ENCODE measurements around the gene BUB3. TPM values are rescaled to one million over a fixed set of nuclear protein-coding genes. Genes with fewer than 3 reads are reported as not detected.

The BUB3 gene
- total and polyA plus RNA-seq, 2 of the 13 experiments (the other 11 are each of a cell fraction or from before 2014, with no cell fraction given) = 174 to 188 TPM

GRCh38 chr10:123154711-123155505 is 706 bp downstream of the BUB3 start (continued):
- TF ChIP-seq, protein P1, sequence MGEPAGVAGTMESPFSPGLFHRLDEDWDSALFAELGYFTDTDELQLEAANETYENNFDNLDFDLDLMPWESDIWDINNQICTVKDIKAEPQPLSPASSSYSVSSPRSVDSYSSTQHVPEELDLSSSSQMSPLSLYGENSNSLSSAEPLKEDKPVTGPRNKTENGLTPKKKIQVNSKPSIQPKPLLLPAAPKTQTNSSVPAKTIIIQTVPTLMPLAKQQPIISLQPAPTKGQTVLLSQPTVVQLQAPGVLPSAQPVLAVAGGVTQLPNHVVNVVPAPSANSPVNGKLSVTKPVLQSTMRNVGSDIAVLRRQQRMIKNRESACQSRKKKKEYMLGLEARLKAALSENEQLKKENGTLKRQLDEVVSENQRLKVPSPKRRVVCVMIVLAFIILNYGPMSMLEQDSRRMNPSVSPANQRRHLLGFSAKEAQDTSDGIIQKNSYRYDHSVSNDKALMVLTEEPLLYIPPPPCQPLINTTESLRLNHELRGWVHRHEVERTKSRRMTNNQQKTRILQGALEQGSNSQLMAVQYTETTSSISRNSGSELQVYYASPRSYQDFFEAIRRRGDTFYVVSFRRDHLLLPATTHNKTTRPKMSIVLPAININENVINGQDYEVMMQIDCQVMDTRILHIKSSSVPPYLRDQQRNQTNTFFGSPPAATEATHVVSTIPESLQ (CRISPR knock-in tag; conservative IDR thresholded peaks at IDR 0.05) = no peak
- no peak for TF ChIP-seq ZNF414 (CRISPR knock-in tag; IDR thresholded peaks at IDR 0.05)
- TF ChIP-seq NAIF1 (CRISPR knock-in tag; IDR thresholded peaks at IDR 0.05; ENCODE audit: borderline replicate concordance) = peak; percentile 98
- no peak for TF ChIP-seq RFXANK (CRISPR knock-in tag; IDR thresholded peaks at IDR 0.05)
- TF ChIP-seq, protein P2, sequence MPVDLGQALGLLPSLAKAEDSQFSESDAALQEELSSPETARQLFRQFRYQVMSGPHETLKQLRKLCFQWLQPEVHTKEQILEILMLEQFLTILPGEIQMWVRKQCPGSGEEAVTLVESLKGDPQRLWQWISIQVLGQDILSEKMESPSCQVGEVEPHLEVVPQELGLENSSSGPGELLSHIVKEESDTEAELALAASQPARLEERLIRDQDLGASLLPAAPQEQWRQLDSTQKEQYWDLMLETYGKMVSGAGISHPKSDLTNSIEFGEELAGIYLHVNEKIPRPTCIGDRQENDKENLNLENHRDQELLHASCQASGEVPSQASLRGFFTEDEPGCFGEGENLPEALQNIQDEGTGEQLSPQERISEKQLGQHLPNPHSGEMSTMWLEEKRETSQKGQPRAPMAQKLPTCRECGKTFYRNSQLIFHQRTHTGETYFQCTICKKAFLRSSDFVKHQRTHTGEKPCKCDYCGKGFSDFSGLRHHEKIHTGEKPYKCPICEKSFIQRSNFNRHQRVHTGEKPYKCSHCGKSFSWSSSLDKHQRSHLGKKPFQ (CRISPR knock-in tag; IDR thresholded peaks at IDR 0.05; ENCODE audit: insufficient replicate concordance) = no peak
- no peak for TF ChIP-seq TARDBP (CRISPR knock-in tag; IDR thresholded peaks at IDR 0.05)
- TF ChIP-seq ZNF329 (CRISPR knock-in tag; IDR thresholded peaks at IDR 0.05; ENCODE audit: low read depth) = no peak
- TF ChIP-seq ADNP (CRISPR knock-in tag; IDR thresholded peaks at IDR 0.05) = no peak
- no peak for TF ChIP-seq THAP7 (CRISPR knock-in tag; IDR thresholded peaks at IDR 0.05)
- no peak for TF ChIP-seq ZNF569 (CRISPR knock-in tag; IDR thresholded peaks at IDR 0.05; ENCODE audit: borderline replicate concordance)
- no peak for TF ChIP-seq ZNF451 (CRISPR knock-in tag; IDR thresholded peaks at IDR 0.05)
- TF ChIP-seq MIER2 (CRISPR knock-in tag; IDR thresholded peaks at IDR 0.05) = no peak
- no peak for TF ChIP-seq ZNF7 (CRISPR knock-in tag; IDR thresholded peaks at IDR 0.05)
- TF ChIP-seq KDM6A (CRISPR knock-in tag; IDR thresholded peaks at IDR 0.05; ENCODE audit: low read depth) = no peak
- TF ChIP-seq ZNF317 (CRISPR knock-in tag; IDR thresholded peaks at IDR 0.05) = no peak
- no peak for TF ChIP-seq RELA (CRISPR knock-in tag; IDR thresholded peaks at IDR 0.05)
- TF ChIP-seq ZNF33B (CRISPR knock-in tag; IDR thresholded peaks at IDR 0.05) = no peak
- no peak for TF ChIP-seq TAF1 (CRISPR knock-in tag; IDR thresholded peaks at IDR 0.05)
- no peak for TF ChIP-seq HNF1B (CRISPR knock-in tag; IDR thresholded peaks at IDR 0.05)
- TF ChIP-seq FOXK2 (IDR thresholded peaks at IDR 0.05) = no peak
- TF ChIP-seq POLR2A (IDR thresholded peaks at IDR 0.05; ENCODE audit: insufficient read depth in 1 of 2, low read depth in 2 of 2, low read length in 2 of 2) = 0 out of 4 replicates have a peak, but pooled peaks of 1 of the 2 experiments have one; percentile 19
- no peak for TF ChIP-seq TRIM24 (CRISPR knock-in tag; IDR thresholded peaks at IDR 0.05)
- peak; percentile 71 for TF ChIP-seq AGO1 (IDR thresholded peaks at IDR 0.05; ENCODE audit: low read depth, low read length, poor library complexity, severe bottlenecking)
- no peak for TF ChIP-seq NFATC3 (CRISPR knock-in tag; IDR thresholded peaks at IDR 0.05)
- TF ChIP-seq, protein P3, sequence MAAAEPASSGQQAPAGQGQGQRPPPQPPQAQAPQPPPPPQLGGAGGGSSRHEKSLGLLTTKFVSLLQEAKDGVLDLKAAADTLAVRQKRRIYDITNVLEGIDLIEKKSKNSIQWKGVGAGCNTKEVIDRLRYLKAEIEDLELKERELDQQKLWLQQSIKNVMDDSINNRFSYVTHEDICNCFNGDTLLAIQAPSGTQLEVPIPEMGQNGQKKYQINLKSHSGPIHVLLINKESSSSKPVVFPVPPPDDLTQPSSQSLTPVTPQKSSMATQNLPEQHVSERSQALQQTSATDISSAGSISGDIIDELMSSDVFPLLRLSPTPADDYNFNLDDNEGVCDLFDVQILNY (CRISPR knock-in tag; conservative IDR thresholded peaks at IDR 0.05) = no peak

All from HepG2 (cell line).